Stomach (tissue), 9 donors: Measurements from ENCODE around the gene SACM1L. TPM values are rescaled to one million over a fixed set of nuclear protein-coding genes. Genes with fewer than 3 reads are reported as not detected.

ENCODE experiments used
- DNase-seq, 2 donors: peaks; one replicate each; pipeline versions ENCODE4 v3.0.0 to v3.0.0-alpha.2; 2013 to 2019
- H3K27ac ChIP-seq, 5 donors: fragments of 200-600 bp in 4 of 5; sonication (generic) in 4 of 5; one replicate each; pipeline ENCODE4 v1.5.1; 2013 to 2019; ENCODE audit warnings: mild to moderate bottlenecking in 1 of 5, moderate library complexity in 1 of 5
- H3K27me3 ChIP-seq, 3 donors: fragments of 200-600 bp; sonication (generic); one replicate each; pipeline ENCODE4 v1.5.1; 2017 to 2019; ENCODE audit warnings: mixed run types in 1 of 3
- H3K36me3 ChIP-seq, 4 donors: fragments of 200-600 bp; sonication (generic); 1 replicate in 3 of 4; 2 replicates in 1 of 4; pipeline ENCODE4 v1.5.1; 2016 to 2019
- H3K4me1 ChIP-seq, 4 donors: fragments of 200-600 bp; sonication (generic); one replicate each; pipeline ENCODE4 v1.5.1; 2016 to 2019
- H3K4me3 ChIP-seq, 4 donors: fragments of 200-600 bp; sonication (generic) in 3 of 4; one replicate each; pipeline ENCODE4 v1.5.1; 2016 to 2019; ENCODE audit warnings: mild to moderate bottlenecking in 1 of 4
- H3K9me3 ChIP-seq, 4 donors: fragments of 200-600 bp; sonication (generic); one replicate each; pipeline ENCODE4 v1.5.1; 2016 to 2019
- CTCF ChIP-seq, 7 experiments: fragments of 450-650 bp in 4 of 7; fragments of 200-600 bp in 3 of 7; sonication (generic) in 3 of 7; IDR thresholded peaks; one replicate each; pipeline ENCODE4 v1.5.1; 2016 to 2019; ENCODE audit warnings: antibody characterized with exemption in 7 of 7, control low read depth in 2 of 7, mild to moderate bottlenecking in 1 of 7
- EP300 ChIP-seq: sonication (generic); formaldehyde crosslinking; IDR thresholded peaks from one replicate; pipeline ENCODE4 v1.6.1; 2017; ENCODE audit warnings: antibody characterized with exemption
- POLR2A ChIP-seq, 4 donors: fragments of 450-650 bp; IDR thresholded peaks; one replicate each; pipeline ENCODE4 v1.6.1; 2016; ENCODE audit warnings: antibody characterized with exemption in 4 of 4, control low read depth in 2 of 4, mild to moderate bottlenecking in 1 of 4, moderate library complexity in 1 of 4
- POLR2AphosphoS5 ChIP-seq, 3 donors: sonication (generic); formaldehyde crosslinking; IDR thresholded peaks; one replicate each; pipeline ENCODE4 v1.6.1; 2016; ENCODE audit warnings: antibody characterized with exemption in 3 of 3
- WGBS, 5 donors: extraction: QIAGEN DNeasy Blood & Tissue Kit in 3 of 5; methylation state at CpG; one replicate each; pipeline versions ENCODE4 v1.1.5 to v1.1.7; 2013 to 2018; 5-methylcytosine and 5-hydroxymethylcytosine counted together
- intact Hi-C: fragments of 100-400 bp; cut with DNase I; formaldehyde crosslinking; loops from one replicate; pipeline ENCODE4 v1.15.1; 2023; ENCODE audit warnings: low total_unique reads
- polyA plus RNA-seq, 3 donors: library from polyadenylated mRNA; stranded (reverse); fragments of 200-250 nt; gene quantifications; one replicate each; pipeline ENCODE4 v1.2.3, GENCODE V29; 2013
- total RNA-seq, 5 donors: library from RNA; depleted of rRNA; stranded (reverse); fragments of >200 nt; gene quantifications; one replicate each; pipeline versions ENCODE4 v1.1.0 to v1.2.3, GENCODE V29; 2014 to 2016
- donor health status: healthy with polysubstance abuse.
- donor health status: Bipolar disorder and iron deficiency.
- donor health status: healthy.

Gene SACM1L
- total and polyA plus RNA-seq, 8 donors = 9.8 to 118 (median 30.8) TPM

GRCh38 chr3:45762647-45763302 is 73.6 kb downstream of the SACM1L start:
- DNase-seq = no peak
- H3K4me1 ChIP-seq = peaks cover 0 to 11% (median 6%) of the 10 kb centered on the region in 4 donors
- no peaks in the 10 kb centered on the region for H3K9me3 ChIP-seq
- TF ChIP-seq POLR2A (IDR thresholded peaks at IDR 0.05) (no peak), EP300 (no peak), POLR2AphosphoS5 (IDR thresholded peaks at IDR 0.05) (no peak), CTCF (IDR thresholded peaks at IDR 0.05) (no peak)
- H3K27me3 ChIP-seq = peaks cover 0 to 14% (median 0%) of the 10 kb centered on the region in 3 donors
- intact Hi-C loops = loop anchor here (10.0 kb wide), 1 partner anchor 162 kb away; no protein-coding TSS in a partner anchor
- WGBS, 5 donors = 80 to 84% (median 81%) methylated on average over 15 to 19 of the region's 19 CpGs
- no peak overlapping the region for H3K27ac ChIP-seq
- H3K36me3 ChIP-seq = no peaks in the 10 kb centered on the region
- no peak overlapping the region for H3K4me3 ChIP-seq

- H3K9me3 ChIP-seq = no peaks in the 10 kb centered on the region
- intact Hi-C loops = loop anchor here (10.0 kb wide), 1 partner anchor 162 kb away; no protein-coding TSS in a partner anchor
- TF ChIP-seq POLR2AphosphoS5 (IDR thresholded peaks at IDR 0.05) (no peak), CTCF (IDR thresholded peaks at IDR 0.05) (no peak), POLR2A (IDR thresholded peaks at IDR 0.05) (no peak), EP300 (no peak)
Measured at GRCh38 chr3:45763303-45763675, 74.1 kb downstream of the SACM1L start.

GRCh38 chr3:45765266-45765851 is 76.2 kb downstream of the SACM1L start:
- WGBS, 5 donors = 86 to 93% (median 90%) methylated on average over 8 to 9 of the region's 9 CpGs
- intact Hi-C loops = loop anchor here (10.0 kb wide), 1 partner anchor 159 kb away; no protein-coding TSS in a partner anchor
- peaks cover 0 to 11% (median 6%) of the 10 kb centered on the region in 4 donors for H3K4me1 ChIP-seq
- DNase-seq = no peak
- H3K4me3 ChIP-seq = no peak overlapping the region
- TF ChIP-seq EP300 (no peak), CTCF (IDR thresholded peaks at IDR 0.05) (no peak), POLR2AphosphoS5 (IDR thresholded peaks at IDR 0.05) (no peak), POLR2A (IDR thresholded peaks at IDR 0.05) (no peak)
- H3K9me3 ChIP-seq = no peaks in the 10 kb centered on the region
- H3K27me3 ChIP-seq = no peaks in the 10 kb centered on the region
- H3K36me3 ChIP-seq = no peaks in the 10 kb centered on the region
- no peak overlapping the region for H3K27ac ChIP-seq

More at GRCh38 chr3:45763303-45763675, 74.1 kb downstream of the SACM1L start:
- no peak for DNase-seq
- H3K4me1 ChIP-seq = peaks cover 0 to 11% (median 6%) of the 10 kb centered on the region in 4 donors
- no peaks in the 10 kb centered on the region for H3K36me3 ChIP-seq
- no peak overlapping the region for H3K27ac ChIP-seq
- H3K27me3 ChIP-seq = peaks cover 0 to 14% (median 0%) of the 10 kb centered on the region in 3 donors
- no peak overlapping the region for H3K4me3 ChIP-seq
- 89 to 94% (median 92%) methylated on average over 4 to 5 of the region's 5 CpGs for WGBS, 5 donors

- Histone ChIP-seq H3K4me3 (no peak overlapping the region), H3K9me3 (no peaks in the 10 kb centered on the region), H3K27ac (no peak overlapping the region), H3K27me3 (no peaks in the 10 kb centered on the region), H3K4me1 (peaks cover 0 to 11% (median 6%) of the 10 kb centered on the region in 4 donors), H3K36me3 (no peaks in the 10 kb centered on the region)
- intact Hi-C loops = loop anchor here (10.0 kb wide), 1 partner anchor 159 kb away; no protein-coding TSS in a partner anchor
- WGBS, 5 donors = 76 to 89% (median 78%) methylated on average over 8 of the region's 8 CpGs
- TF ChIP-seq POLR2A (IDR thresholded peaks at IDR 0.05) = no peak
- TF ChIP-seq EP300 = no peak
- TF ChIP-seq POLR2AphosphoS5 (IDR thresholded peaks at IDR 0.05) = no peak
- TF ChIP-seq CTCF (IDR thresholded peaks at IDR 0.05) = no peak
- no peak for DNase-seq
Measured at GRCh38 chr3:45765958-45766357, 76.8 kb downstream of the SACM1L start.
